Effector CD4-positive, alpha-beta T cell (primary cell): Measurements from ENCODE around the gene FKTN.

ENCODE experiments used
- DNase-seq: peaks from one replicate; pipeline ENCODE4 v3.0.0-alpha.2; 2020

Gene FKTN

DNA sequence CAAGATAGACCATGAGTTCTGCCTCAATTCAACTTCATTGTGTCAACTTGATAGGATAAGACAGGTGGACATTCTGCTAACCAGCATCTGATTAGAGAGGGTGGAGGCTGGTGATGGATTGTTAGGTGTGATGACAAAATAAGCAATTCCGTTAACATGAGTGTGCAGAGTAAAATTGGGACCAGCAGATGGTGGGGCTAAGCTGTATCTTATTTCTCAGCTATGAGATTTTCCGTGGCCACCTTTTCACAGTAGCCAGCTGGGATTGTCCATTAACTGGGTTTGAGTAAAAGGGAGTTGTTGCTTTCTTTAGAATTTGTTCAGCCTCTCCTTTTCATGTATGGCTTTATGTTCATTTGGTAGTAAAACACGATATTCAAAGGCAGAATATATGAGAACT, 75.5 kb downstream of the FKTN start:
- no peak for DNase-seq

DNA sequence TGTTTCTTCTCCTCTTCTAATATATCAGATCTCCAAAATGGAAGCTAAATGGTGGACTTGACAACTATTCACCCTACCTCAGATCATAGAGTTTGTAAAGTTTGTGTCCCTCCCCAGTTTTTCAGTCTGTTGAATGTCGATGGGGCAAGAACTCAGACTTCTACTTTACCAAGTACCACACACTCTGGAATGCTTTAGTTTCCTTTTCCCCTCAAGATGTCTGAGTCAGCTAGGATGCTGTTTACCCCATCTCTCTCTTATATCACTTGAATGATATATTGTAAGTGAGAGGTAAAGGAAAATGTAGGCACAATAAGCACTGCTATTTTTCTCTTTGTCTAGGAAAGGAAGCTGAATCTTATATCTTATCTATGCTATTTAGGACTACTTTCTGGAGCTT, 78.4 kb downstream of the FKTN start:
- DNase-seq: no peak

DNA sequence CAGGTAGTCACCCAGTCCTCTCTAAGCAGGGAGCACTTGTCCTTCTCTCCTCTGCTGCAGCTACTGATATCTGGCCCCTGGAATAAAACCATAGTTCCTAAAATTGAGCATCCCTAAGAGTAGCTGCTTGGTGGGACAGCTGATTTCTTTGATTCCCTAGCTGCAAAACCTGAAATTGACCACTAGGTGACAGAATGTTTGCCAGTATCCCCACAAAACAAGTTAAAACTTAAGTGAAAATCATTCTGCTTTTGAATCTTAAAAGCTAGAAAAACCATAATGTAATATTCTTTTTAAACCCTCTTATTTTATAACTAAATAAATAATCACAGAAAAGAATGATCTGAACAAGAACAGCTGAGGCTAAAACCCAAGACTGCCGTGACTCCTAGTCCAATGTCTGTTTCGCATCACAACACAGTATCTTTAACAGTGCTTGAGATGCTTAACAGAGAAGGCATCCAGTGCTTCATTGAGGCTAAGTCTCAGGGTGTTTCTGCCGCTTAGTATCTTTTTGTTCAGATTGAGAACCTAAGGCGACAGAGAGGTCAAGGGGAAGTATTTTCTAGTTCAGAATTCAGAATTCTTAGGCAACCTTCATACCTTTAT, 80.0 kb downstream of the FKTN start:
- no peak for DNase-seq

DNA sequence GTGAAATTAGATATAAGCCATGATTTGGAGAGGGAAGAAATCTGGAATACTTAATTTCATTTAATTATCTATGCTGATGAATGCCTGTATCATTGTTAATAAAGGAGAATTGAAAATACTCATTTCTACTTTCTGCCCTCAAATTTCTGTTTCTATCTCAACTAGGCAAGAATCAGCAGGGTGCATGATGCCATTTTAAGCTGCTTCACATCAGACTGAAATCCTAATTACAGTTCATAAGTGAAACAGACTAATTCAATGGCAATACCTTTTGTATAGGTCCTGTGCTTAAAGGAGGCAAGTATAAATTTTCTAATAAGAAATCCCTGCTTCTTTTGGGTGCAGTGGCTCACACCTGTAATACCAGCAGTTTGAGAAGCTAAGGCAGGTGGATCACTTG, 82.0 kb downstream of the FKTN start:
- DNase-seq: no peak

GRCh38 chr9:105643795-105644194, 85.9 kb downstream of the FKTN start:
- no peak for DNase-seq

GRCh38 chr9:105646879-105647594, 89.1 kb downstream of the FKTN start:
- DNase-seq: no peak

DNA sequence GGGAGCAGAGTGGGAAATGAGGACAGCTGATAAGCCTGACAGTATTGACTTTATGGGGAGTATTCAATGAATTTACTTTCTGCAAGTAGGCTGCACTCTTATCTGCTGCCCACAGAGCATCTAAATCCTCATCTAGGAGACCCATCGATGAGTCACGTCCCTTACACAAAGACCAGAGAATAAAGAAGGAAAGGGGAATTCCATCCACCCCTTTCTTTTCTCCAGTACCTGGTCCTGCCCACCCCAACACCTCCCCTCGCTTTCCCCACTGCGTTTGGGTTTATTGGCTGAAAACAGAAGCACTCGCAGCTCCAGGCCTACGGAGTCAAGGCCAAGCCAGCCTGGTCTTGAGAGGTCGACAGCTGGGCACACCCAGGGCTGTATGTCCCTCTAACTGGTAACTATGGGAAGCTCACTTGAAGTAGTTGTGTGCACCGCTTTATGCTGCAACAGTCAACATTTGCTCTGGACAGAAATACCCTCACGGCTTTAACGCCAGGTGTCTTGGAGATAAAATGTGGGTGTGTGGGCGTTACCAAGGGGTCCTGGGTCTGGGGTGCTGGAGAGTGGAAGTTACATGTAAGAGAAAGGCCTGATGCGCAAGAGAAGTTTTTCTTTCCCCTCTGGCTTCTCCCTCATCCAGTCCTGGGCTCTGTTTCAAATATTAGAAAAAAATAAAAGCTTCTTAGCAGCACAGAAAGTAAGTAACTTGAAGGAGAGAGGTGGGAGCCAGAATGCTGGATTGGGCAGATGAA, 89.8 kb downstream of the FKTN start:
- DNase-seq: no peak

GRCh38 chr9:105651806-105652205, 93.9 kb downstream of the FKTN start:
- DNase-seq: no peak

DNA sequence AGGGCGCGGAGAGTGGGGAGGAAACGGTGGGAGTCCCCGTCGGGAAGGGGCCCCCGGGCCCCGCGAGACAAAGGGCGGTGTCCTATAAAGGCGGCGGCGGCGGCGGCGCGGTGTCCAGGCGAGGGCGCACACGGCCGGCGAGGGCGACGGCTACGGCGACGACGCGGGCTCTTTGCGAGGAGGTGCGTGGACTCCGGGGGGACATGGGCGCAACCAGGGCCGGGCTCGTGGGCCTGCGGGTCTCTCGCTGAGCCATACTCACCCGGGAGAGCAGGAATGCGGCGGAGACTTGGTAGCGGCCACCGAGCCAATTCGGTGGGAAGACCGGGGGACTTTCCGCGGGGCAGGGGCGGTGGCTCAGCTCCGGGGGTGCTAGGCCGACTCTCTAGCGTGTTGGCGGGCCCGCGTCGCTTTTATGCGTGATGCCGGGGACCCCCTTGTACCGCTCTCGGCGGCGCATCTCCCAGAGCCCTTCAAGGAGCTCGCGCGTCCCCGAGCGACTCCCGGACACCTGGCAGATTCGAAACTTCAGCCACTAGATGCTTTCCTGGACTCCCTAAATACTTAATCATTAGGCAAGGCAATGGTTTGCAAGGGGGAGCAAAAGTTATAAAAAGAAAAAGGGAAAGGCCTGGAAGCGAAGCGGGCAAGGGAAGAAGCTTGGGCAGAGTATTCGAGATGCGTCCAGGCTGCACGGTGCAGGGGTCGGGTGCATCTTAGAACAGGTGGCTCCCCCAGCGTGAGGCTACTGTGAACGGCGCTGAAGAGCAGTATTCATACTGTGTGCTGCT, 98.4 kb downstream of the FKTN start:
- DNase-seq: no peak

DNA sequence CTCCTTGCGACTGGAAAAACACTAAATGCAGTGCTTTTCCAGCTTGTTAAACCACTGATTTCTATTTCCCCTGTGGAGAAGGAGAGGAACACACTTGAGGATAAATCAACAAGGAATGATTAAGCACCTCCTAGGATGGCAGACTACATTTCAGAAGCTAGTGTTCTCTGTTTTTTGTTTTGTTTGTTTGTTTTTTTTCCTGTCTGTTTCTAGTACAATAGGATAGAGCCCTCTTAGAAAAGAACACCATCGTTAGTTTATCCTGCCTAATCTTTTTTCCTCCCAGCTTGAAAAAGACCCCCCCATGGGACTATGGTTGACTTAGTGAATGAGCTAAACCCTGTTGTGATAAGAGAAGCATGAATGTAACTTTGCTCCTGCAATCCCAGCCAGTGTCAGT, 100.4 kb downstream of the FKTN start:
- DNase-seq: no peak

DNA sequence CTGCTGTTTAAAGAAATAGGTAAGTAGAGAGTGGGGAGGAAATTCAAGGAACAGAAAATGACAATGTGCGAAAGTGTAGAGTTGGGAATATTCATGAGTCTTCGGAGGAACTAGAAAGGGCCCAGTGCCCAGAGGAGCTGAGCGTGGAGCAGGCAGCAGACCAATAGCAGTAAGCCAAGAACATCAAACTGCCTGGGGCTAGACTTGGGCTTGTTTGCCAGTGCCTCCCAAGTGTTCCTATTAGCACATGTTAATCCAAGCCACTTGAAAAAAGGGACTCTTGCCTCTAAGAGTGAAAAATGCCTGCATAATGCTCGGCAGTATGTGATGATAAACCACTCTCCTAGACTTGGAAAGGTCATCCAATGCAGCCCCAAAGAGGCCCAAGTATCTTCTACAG, 103.1 kb downstream of the FKTN start:
- no peak for DNase-seq

DNA sequence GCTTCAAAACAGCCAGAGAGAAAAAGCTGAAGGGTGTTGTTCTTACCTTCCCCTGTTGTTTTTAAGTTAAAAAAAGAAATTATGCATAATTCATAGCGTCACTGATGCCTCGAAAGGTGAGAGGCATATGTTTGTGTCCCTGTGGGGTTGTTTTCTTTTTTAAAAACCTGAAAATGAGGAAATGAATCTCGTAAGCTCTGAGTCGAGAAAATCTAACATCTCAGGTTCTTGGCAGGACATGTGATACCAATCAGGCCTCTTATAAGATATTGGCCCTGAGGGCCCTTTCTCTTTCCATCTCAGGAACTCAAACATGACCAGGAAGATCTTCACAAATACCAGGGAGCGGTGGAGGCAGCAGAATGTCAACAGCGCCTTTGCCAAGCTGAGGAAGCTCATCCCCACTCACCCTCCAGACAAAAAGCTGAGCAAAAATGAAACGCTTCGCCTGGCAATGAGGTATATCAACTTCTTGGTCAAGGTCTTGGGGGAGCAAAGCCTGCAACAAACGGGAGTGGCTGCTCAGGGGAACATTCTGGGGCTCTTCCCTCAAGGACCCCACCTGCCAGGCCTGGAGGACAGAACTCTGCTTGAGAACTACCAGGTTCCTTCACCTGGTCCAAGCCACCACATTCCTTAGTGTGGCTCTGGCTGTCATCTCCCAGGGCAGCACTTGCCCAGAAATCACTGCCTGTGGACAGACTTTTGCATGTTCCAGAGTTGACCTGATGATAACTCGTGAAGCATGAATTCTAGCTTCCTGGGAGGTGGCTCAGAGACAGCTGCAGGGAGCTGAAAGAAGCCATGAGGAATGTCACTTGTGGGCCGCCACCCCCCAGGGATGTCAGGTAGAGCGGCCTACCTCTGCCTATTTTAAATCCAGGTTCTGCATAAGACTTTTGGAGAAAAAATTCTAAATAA, 104.5 kb downstream of the FKTN start, which contains the start of gene TAL2:
Gene TAL2, plus strand, starts transcription at position 274 of the 921 bp plus-strand sequence. Its CDS starts 40 bp downstream, at position 314.
- no peak for DNase-seq

DNA sequence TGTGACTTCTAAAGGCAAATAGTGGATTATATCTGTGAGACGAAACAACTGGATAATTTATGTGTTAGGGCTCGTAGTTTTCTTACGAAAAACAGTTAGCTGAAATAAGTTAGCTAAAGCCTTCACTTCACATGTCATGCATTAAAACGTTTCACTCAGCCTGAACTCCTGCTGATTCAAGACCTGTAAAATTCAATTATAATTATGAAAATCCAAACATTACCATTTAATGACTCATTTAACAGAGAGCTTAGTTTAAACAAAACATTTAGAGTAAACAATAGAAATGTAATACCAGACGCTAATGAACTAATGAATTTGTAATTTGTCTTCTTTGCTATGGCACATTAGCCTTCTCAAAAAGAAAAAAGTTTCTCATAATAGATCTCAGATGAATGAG, 106.0 kb downstream of the FKTN start:
- DNase-seq: no peak

DNA sequence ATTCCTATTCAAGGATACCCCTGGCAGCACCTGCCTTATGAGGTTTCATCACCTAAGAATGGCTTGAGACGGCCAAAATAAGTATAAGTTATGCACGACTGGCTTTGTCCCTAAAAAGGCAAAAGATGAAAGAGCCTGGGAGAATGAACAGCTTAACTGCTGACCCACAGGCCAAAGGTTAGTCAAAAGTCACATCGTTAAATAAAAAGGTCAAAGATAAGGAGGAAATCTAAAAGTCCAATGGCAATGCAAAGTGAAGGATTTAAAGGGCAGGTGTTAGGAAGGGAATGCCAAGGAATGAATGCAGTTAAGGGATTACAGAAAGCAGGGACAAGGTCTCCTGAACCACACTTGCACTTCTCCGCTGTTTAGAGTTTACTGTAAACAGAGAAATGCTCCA, 109.9 kb downstream of the FKTN start:
- DNase-seq: no peak

- DNase-seq: no peak
Observed at GRCh38 chr9:105670315-105670714, 112.4 kb downstream of the FKTN start.

- no peak for DNase-seq
Observed at GRCh38 chr9:105670775-105671174, 112.8 kb downstream of the FKTN start.

GRCh38 chr9:105672711-105673234, 114.8 kb downstream of the FKTN start:
- no peak for DNase-seq

GRCh38 chr9:105673850-105674387, 116.0 kb downstream of the FKTN start:
- DNase-seq: no peak

- no peak for DNase-seq
Observed at GRCh38 chr9:105676351-105676923, 118.5 kb downstream of the FKTN start.

DNA sequence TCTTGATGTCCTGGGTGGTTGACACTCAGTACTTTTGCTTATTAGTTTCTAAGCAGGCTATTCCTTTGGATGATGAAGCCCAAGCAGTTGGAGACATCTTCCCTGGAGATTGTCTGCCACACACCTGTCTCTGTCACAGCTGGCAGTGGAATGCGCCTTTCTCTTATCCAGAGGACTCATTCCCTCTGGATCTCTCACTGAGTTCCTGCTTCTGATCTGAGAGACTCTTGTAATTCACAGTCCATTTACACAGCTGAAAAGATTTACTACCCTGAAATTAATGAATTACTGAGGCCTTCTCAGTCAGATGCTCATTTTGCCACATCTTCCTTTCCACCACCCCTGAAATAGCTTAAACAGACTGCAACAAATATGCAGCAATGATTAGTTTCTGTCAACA, 120.2 kb downstream of the FKTN start:
- no peak for DNase-seq

DNA sequence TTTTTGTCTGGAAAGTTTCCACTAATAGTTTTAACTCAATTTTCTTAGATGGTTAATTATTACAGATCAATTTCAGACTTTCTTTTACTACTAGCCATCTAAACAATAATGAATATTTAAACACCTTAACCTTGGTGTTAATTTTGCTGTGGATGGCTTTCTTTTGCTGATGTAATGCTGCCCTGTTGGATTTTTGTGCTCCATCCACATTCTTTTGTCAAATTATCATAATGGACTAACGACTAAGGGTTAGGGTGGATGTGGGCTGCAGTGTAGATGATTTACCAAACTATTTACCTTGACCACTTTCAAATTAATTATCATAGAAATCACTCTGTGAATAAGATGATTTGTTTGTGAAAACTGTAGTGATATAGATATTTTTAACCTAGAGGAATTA, 120.8 kb downstream of the FKTN start:
- DNase-seq: no peak
